GM21360 (cell line): Measurements from ENCODE around the gene COMMD10.

Experiments
- ATAC-seq: cut with Tn5 transposase; IDR thresholded peaks from one replicate; pipeline ENCODE4 v1.9.1; 2021; ENCODE audit warnings: mild to moderate bottlenecking, moderate library complexity; ENCODE audit not compliant: unreplicated experiment

Gene COMMD10

DNA sequence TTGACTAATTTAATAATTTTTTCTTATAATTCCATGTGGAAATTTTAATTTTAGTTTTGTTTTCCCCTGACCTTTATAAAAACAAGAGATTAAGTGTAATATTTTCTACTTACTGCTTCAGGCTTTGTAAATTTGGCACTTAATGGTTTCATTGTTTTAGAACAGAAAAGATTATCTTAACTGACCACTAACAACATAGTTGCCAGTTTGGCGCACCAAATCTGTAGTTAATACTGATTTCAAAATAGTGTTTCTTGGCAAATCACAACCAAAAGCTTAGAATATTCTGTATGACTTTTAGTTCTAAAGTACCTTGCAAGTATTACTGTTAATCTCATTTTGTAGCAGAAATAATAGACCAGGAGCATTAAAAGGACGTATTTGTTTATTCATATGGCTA lies 124.3 kb downstream of the COMMD10 start:
- ATAC-seq = no peak

DNA sequence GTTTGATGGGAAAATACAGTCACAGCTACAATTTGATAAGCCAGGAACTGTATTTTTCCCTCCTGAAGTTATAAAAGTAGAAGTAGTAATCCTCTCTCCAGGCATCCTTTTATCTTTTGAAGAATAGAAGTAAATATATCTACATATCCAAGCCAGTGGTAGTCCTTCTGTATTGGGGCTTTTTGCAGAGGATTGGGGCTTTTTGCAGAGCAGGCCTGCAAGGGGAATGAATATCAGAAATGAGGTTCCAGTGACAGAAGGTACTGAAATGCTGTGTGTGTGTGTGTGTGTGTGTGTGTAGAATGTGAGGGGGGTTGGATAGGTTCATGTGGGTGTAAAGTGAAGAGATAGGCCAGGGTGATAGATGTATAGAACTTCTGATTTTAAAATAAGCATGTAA lies 127.4 kb downstream of the COMMD10 start:
- no peak for ATAC-seq

DNA sequence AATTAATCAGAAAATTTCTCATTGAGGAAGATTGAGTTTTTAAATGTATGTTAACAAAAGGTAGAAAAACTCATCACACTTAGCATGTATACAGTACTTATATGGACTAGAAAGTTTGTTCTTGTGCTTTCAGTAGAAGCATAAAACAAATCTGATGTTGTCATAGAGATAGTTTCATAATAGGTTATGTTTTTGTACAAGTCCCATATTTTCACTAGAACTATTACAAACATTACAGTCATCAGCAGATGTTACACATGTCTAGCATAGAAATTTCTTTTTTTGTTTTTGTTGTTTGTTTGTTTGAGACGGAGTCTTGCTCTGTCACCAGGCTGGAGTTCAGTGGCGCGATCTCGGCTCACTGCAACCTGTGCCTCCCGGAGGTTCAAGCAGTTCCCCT lies 131.4 kb downstream of the COMMD10 start:
- ATAC-seq = no peak

DNA sequence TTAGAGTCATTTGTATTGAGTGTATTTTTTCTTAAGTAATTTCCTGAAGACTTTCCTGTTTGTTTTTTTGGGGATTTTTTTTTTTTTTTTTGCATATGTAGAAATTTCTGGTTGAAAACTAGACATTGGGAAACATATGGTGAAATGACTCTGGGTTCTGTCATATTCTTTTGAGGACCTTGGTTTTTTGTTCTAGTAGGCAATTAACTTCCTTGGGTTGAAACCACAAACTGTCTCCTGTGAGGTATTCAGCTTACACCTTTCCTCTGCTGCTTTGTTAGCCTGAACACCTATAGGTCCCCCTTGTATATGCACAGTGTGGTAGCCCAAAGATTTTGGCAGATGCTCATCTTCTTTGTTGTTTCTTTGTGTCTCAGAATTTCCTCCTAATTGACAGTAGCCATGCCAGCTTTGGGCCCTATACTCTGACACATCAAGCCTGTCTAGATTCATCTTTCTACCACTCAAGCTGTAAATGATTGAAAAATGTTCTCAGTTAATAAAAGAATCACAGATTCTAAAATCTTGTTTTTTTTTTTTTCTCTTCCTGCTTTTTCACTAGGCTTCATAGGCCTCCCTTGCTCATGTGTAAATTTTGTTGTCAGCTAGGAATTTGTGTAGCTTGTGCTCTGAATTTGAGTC lies 140.6 kb downstream of the COMMD10 start:
- no peak for ATAC-seq

DNA sequence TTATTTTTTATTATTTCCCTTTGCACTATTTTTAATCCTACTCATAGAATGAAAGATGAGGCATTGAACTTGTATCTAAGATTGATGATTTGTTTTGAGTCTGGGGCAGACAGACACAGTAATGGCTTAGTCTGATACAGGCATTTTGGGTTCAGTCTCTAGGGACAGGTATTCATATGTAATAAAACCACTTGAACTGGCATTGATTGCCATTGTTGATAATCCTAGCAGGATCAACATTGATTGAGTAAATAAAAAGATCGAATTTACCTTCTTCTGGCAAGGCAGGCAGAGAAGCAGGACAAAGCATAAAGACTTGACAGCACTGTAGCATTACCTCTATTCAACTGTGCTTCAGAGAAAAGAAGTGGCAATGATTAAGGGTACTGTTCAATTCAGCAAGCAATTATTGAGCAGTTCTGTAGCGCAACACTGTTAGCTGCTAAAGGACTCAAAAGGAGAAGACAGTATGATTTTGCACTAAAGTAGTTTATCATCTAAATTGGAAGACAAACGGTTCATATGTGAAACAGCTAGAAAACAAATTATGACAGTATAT lies 144.4 kb downstream of the COMMD10 start:
- ATAC-seq = no peak

DNA sequence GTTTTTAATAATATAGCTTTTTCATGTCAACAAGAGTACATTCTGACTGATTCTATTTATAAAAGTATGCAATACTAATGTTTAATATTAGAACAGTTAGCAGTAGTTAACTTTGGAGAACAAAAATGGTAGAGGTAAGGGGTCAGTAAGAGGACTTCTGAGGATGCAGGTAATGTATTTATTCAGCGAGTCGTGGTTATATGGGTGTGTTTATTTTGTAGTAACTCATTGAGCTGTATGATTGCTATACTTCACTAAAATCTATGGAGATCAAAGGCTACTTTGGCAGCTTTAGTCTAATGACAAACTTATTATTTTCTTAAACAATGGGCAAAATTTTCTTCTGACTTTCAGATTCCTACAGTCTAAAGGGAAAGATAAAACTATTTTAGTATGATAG lies 146.5 kb downstream of the COMMD10 start:
- ATAC-seq = no peak

DNA sequence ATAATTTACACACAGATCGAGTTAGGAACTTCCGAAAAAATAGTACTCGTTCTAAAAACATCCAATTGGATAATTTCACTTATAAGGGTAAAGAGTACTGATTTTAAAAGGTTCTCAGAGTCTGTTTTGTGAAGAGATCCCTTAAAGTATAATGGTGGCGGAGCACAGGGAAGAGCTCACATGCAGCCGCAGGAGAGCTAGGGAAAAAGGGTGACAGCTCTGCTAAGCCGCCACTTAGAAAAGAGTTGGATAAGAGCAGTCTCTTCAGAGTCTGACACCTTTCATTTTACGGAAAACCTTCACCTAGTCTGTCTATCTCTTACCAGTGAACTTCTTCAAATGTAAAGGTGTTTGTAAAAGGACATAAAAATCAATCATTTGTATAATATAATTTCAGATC lies 149.9 kb downstream of the COMMD10 start:
- ATAC-seq = no peak

DNA sequence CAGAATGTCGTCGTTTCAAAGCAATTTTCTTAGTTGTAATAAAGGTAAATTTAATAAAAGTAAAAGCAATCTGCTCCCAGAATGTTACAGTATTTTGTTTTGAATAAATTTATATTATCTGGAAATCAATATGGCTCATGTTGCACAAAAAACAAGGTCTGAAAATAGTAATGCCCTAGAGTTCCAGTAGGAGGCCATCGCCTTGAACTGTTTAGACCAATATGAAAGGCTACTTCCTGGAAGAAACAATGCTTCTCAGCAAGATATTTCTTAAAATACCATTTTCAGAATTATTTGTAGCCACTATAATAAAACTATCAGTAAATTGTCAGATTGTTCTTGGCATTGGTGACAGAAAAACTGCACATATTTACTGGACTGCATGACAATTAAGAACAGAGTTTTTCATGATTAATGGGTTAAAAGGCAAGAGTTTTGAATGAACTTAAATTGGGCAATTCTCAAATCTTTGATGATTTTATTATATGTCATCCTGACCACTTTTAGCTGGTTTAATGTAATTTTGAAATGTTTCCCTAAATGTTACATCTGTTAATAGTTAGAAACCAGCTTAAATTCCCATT lies 153.2 kb downstream of the COMMD10 start:
- no peak for ATAC-seq

DNA sequence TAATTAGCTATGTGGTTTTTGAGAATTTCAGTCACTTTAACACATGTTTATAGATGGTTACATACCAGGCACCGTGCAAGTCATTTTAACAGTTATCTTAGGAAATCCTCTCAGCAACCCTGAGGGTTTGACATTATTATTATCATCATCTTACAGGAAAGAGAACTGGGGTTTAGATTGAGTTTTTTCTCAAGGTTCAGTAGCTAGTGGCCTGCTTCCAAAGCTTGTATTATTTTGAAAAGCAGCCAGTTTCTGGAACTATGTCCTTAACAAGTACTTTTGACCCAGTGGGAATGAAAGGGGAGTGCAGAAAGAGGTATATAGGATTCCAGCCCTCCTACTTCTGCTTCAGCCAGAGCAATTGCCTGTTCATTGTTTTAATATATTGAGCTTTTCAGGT lies 157.5 kb downstream of the COMMD10 start:
- no peak for ATAC-seq

DNA sequence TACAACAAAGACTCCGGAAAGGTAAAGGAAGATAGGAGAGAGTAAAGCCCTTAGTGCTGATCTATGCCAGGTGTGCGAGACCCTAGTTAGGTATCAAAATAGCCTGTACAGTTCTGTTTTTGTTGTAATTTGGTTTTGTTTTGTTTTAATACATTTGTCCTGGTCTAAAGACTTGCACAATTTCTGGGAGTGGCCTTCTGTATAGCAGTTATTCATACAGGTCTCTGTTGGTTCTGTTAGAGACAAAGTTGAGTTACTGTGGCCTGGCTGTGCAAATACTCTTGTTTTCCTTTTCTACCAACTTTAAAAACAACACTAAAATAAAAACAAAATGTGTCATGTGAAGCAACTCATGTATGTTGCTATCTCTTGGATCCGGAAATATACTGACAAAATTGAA lies 163.6 kb downstream of the COMMD10 start:
- ATAC-seq = no peak

DNA sequence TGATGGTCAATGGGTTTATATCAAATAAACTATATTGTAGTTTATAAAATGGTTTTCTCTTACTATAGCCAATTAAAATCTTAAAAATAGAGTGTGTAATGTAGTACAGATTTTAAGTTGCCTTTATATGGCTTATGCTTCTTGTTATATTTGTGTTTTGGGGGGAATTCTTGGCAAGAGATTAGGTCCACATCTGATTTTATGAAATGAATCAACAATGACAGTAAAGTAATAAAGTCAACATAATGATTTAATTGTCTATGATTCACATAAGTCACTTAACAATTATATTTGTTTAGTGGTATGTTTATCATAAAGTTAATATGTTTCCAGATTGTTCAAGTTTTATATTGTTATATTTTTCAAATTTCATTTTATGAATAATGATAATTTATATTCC lies 164.8 kb downstream of the COMMD10 start:
- no peak for ATAC-seq

DNA sequence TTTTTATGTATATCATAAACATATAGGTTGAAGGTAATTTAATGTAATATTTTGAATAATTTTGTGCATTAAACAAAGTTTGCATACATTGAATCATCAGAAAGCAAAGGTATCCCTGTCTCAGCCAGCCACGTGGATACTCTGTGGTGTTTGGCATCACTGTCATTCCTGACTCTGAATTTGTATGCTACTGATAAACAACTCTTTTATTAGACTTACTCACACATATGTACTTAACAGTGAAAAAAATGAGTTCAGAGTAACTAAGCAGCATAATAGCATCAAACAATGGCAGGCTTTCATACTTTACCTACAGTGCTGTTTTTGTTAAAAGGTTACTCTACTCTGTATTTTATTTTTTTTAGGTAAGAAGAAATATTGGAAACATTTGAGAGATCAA lies 171.9 kb downstream of the COMMD10 start:
- no peak for ATAC-seq

DNA sequence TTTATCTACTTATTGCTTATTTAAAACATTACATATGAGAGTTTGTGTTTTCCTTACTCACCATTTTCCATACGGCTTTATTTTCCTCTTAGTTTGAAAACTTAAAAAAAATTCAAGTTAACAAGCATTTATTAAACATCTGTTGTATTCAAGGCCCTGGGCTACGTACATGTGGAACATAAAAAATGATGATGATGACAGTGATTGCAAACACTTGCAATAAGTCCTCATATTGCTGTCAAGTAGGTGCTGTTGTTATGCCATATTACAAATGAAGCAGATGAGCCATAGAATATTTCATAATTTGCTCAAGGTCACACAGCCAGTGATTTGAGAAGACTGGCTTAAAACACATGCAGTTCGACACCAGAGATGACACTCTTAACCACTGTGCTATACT lies 180.6 kb downstream of the COMMD10 start:
- ATAC-seq = no peak

DNA sequence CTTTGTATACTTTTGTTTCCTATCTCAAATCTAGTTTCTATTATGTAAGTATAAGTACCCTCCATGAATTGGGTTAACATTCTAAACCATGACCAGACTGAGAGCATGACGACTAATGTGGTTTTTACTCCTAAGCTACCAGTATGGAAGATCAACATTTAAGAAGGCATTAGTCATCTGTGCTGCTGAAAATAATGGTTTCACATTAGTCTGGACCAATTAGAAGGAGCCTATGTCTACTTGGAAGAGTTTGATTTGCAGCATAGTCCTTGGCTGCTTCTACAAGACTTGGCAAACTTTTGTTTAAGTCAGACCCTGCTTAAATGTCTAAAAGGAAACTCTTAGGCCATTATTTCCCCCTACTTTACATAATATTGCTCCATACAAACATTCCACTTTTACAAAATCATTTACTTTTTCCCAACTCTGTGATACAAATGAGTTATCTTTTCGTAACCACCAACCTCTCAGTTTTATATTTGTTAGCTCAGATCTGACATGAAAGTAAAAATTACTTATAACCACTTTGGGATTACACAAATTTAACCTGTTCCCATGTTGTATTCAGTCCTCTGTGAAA lies 186.7 kb downstream of the COMMD10 start:
- ATAC-seq = no peak

DNA sequence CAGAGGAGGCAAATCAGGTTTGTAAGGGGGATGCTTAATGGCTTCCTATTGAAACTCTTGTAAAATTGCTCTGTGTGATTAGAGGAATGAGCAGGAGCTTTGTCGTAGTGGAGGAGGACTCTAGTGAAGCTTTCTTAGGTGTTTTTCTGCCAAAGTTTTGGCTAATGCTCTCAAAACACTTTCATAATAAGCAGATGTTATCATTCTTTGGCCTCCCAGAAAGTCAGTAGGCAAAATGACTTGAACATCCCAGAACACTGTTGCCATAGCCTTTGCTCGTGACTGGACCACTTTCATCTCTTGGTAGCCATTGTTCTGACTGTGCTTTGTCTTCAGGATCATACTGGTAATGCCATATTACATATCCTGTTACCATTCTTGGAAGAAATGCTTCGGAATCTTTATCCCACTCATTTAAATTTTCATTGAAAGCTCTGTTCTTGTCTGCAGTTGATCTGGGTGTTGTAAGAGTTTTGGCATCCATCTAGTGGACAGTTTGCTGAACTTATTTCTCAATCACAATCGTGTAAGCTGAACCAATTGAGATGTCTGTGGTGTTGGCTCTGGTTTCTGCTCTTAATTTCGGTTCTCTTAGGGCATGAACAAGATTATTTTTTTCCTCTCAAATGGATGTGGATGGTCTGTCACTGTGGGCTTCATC lies 187.6 kb downstream of the COMMD10 start:
- ATAC-seq = no peak

DNA sequence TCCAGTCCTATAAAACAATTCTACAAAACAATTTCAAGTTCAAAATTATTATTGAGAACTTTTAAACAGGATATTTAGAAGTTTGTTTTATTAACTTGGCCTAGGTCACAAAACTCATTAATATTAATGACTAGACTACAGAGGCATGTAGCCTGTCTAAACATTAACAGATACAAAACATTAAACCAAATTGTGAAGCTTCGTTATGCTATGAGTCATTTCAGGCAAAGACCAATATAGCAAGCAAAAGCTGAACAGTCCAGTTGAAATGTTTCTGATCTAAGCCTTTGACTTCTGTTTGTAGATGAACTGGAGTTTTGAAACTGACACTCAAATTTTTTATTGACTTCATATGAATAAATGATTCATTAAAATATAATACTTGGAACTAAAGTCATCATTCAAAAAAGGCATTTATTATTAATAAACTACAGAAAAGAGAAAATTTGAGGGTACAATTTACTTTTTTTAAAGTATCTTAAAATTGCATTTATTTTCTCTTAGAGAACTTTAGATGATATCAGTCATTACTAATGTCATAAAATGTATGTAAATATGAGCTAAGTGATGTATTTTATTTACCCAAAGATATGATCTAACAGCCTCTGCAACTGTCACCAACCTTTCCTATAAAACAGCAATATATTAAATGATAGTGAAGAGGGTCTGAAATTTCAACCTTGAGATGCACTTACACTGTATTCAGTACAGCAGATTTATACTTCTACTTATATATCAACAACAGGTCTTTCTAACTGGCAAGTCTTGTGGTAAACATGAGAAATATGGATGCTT lies 188.8 kb downstream of the COMMD10 start:
- ATAC-seq = peak; percentile 87

DNA sequence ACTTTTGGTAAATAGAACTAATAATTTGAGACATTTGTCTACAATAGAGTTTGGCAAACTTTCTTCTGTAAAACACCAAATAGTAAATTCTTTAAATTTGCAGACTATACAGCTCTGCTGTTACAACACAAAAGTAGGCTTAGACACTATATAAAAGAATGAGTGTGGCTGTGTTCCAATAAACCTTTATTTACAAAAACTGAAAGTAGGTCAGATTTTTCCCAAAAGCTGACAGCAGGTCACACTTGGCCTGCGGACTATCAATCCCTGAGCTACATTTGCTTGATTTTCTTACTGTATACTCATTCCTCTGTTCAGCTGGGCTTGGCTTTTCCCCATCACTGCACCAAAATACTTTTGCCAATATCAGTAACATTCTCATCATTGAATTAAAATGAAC lies 189.4 kb downstream of the COMMD10 start:
- ATAC-seq = no peak

DNA sequence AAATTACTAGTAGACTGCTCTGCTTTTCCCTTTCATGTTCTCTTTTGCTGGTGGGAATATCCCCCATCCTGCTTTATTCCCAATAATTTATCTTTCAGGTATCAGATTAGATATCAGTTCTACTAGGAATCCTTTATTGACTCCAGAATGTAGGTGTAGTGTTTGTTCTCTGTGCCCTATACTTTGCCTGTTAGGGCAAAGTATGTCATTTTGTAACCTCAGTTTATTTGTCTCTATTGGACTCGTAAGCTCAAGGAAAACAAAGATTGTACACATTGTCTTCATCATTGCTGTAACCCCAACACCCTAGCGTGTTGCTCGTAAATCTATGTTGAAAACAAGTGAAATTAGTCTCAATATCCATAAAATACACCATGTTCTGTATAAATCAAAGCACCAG lies 190.5 kb downstream of the COMMD10 start:
- no peak for ATAC-seq

DNA sequence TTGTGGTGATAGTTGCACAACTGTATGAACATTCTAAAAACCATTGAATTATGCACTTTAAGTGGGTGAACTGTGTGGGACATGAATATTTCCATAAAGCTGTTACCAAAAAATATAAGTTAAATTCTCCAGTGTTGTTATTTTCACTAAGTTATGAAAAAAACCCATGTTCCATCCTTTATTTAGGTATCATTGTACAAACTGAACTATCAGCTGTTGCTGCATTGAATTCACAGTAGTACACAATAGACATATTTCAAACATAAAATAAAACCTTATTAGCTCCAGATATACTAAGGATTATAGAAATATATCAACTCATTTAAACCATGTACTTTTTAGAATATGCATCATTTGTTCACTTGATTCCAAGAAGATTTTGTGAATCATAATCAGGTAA lies 192.1 kb downstream of the COMMD10 start:
- no peak for ATAC-seq

DNA sequence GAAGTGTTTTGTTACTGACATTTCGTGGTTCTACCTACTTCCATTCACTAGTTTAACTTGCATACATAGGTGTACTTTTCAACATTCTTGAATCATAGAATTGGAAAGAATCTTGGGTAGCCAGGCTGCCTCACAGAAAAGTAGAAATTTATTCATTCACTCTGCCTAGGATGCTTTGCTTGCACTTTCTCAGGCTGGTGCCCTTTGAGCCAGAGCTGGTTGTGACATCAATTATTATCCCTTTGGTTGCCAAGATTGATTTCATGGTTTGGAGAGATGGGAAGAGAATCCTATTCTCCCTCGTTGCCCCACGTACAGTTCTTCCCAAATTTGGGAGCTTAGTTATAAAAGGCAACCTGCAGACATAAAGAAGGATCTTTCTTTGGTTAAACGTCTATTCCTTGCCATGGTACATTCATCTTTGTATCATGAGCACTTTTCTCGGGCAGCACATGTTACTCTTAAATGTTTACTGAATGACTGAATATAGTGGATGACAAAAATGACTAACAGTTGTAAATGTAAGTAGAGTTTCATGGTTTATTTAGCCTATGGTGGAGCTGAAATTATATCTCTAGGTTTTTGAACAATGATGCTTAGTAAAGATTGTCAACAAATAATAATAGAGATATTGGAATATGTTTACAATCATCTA lies 195.5 kb downstream of the COMMD10 start:
- no peak for ATAC-seq

DNA sequence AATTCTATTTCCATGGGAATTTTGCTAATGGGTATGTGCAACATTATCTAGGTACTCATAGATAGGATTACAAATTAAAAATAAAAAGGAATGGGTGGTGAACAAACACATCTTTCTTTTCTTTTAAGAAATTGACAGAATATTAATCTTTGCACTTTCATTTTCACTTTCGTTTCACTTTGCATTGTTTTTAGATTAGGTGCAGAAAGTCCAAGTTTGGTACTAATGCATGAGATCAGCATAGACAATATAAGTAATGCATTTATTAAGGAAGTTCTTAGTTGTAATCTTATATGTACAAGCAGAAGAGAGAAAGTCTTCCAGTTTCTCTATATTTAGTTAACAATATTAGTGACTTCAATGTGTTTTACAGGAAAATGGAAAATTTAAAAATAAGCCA lies 196.5 kb downstream of the COMMD10 start:
- no peak for ATAC-seq
